ENCODE measurements around the gene MBIP.

DNA sequence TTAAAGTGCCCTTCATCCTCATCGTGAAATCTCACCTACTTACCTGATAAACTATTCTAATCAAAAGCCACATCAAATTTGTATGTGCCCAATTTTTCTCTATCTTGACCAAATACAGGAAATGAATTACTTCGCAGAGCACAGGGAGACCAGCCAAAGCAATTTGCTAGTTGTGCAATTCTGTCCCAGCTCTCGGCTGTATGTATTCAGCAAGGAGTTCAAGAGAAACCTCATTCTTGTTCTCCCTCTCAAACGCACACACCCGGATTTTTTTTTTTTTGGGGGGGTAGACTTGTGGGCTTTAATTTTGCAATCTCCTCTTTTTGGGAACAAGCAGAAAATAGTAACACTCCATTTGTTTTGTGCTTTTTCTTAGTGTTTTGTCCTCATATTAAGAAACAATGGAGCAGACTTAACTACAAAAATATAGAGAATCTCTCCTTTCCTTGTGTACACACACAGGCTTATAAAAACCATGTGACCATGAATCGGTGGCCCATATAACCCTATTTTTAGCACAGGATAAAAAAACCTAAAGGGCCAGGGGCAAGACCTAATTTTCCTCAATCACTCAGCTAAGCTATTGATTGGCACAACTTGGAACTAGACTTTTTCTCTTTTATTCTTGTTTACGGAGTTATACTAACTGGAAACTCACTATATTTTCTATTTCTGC, 64.2 kb downstream of the MBIP start:
- TF ChIP-seq YY1 (IDR thresholded peaks at IDR 0.05; ENCODE audit: insufficient read depth, insufficient read length) (no peak), ZNF274 (IDR thresholded peaks at IDR 0.05; ENCODE audit: low read depth, low read length) (no peak)

Measured in NT2/D1 (cell line).